HG03571 (cell line): Measurements from ENCODE around the gene CUL4A.
"Not testable (repeated sequence)": the region's sequence is repeated elsewhere in the genome, so short reads cannot be mapped to it uniquely, and the experiment has no call there.

ENCODE experiments used
- ATAC-seq: cut with Tn5 transposase; IDR thresholded peaks from one replicate; pipeline ENCODE4 v1.9.1; 2021; ENCODE audit not compliant: unreplicated experiment

Gene CUL4A

DNA sequence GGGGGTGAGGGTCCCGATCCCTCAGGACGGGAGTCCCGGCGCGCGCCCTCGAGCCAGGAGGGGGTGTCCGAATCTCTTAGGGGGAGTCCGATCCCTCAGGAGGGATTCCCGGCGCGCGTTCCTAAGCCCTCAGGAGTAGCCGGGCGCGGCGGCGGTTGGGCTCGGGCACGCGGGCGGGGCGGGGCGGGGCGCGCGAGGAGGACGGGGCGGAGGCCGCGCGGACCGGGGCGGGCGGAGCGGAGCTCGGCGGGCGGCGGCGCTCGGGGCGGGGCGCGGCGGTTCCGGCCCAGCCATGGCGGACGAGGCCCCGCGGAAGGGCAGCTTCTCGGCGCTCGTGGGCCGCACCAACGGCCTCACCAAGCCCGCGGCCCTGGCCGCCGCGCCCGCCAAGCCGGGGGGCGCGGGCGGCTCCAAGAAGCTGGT is at the start of gene CUL4A:
CUL4A (plus strand) TSS at position 278 of the 423 bp plus-strand sequence; CDS start at position 293, 15 bp downstream.
- peak; percentile 29 for ATAC-seq

DNA sequence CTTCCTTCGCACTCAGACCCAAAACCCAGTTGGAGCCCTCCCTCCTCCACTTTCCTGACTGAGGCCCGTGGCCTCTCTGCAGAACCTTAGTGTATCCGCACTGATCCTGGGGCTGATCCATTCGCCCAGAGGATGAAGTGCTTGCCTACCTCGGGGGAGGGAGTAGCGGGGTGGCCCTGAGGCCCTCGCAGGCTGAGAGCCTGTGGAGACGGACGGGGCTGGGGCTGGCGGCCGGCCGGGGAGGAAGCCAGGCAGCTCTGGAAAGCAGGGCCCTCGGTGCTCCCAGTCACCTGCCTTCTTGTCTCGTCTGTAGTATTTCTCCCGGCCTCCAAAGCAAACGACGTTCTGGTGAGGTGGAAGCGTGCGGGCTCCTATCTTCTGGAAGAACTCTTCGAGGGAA is 49.7 kb upstream of the CUL4A start:
- ATAC-seq: no peak

DNA sequence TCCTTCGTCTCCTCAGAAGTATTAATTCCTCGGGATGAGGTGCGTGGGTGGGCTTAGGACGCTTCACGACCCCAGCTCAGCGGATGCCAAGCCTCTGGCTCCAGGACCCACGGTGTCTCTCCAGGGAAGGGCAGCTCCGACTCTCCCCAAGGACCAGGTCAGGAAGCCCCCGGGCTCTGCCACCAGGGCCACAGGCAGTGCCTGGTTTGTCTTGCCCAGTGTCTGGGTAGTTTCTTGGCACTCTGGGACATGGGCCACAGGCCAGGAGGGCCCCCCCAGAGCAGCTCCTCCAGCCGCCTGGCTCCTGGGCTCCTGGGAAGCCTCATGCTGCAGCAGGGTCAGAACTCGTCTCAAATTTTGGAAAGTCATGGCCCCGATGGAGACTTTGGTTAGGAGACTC is 48.4 kb upstream of the CUL4A start:
- no peak for ATAC-seq

DNA sequence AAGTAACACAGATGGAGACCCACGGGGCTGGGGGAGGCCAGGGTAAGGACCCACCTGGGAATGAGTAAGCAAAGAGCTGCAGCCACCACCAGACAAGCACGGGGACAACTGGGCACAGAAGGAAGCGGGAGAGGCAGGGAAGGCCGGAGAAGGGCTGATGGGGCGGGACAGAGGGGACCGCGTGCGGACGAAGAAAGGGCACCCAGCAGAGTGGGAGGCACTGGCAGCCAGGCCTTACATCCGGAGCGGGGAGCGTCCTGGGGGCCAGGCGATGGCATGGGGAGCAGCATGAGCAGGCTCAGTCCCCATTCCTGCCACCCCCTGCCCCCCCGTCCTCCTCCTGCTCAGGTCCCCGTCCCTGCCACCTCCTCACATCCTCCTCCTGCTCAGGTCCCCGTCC is 48.0 kb upstream of the CUL4A start:
- ATAC-seq: no peak

DNA sequence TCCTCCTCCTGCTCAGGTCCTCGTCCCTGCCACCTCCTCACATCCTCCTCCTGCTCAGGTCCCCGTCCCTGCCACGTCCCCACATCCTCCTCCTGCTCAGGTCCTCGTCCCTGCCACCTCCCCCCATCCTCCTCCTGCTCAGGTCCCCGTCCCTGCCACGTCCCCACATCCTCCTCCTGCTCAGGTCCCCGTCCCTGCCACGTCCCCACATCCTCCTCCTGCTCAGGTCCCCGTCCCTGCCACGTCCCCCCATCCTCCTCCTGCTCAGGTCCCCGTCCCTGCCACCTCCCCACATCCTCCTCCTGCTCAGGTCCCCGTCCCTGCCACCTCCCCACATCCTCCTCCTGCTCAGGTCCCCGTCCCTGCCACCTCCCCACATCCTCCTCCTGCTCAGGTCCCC is 47.4 kb upstream of the CUL4A start:
- not testable (repeated sequence) for ATAC-seq

DNA sequence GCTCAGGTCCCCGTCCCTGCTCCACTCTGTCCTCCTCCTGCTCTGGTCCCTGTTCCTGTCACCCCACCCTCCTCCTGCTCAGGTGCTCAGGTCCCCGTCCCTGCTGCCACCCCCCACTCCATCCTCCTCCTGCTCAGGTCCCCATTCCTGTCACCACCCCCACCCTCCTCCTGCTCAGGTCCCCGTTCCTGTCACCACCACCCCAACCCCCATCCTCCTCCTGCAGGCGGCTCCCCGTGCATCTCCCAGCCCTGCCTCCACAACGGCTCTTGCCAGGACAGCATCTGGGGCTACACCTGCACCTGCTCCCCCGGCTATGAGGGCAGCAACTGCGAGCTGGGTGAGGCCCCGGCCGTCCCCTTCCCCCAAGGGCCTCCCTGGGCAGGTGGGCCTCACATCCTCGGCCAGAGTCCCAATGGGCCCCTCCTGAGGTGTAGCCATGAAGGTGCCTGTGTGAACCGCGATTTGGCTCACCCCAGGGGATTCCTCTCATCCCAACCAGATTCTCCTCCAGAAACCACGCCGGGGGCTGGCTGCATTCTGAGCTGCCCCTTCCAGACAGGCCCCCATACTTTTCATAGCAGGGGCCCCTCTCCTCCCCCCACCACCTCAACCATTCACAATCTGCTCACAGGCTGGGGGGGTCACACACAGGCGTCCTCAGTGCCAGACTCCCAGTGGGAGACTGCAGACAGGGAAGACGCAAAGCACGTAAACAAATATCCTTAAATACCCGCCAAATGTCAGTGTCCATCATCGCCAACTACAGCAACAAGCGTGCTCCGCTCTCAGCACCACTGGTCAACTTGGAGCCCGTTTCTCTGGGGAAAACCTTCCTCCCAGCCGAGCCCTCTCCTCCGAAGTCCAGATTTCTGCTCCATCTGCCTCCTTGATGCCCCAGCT is 46.4 kb upstream of the CUL4A start:
- ATAC-seq: no peak

DNA sequence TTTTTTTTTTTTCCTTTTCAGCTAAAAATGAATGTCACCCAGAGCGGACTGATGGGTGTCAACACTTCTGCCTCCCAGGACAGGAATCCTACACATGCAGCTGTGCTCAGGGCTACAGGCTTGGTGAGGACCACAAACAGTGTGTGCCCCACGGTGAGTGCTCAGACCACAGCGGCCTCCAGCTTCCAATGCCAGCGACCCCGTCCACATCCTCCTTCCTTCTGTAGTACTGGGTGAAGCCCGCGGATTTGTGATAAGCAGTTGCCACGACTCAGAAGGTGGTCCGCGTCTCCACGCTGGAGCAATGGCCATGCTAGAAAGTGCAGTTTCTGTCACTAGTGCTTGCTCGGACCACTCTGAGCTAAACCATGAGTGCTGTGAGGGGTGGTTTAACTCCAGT is 44.9 kb upstream of the CUL4A start:
- no peak for ATAC-seq

DNA sequence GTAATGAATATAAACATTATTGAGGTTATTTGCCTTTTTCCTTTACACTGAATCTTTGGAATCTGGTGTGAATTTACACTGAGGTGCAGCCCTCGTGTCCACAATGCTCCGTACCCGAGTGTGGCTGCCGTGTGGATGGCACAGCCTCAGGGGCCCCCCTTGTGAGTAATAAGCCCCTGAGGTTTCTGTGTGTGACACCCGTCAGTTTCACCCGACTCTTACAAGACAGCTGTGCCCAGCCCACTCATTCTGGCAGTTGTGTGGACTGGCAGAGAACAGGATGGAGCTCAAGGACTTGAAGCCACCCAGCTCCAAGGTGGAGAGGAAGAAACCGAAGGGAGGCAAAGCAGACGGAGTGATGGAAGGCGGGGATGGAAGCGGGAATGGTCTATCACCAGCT is 43.1 kb upstream of the CUL4A start:
- ATAC-seq: no peak

DNA sequence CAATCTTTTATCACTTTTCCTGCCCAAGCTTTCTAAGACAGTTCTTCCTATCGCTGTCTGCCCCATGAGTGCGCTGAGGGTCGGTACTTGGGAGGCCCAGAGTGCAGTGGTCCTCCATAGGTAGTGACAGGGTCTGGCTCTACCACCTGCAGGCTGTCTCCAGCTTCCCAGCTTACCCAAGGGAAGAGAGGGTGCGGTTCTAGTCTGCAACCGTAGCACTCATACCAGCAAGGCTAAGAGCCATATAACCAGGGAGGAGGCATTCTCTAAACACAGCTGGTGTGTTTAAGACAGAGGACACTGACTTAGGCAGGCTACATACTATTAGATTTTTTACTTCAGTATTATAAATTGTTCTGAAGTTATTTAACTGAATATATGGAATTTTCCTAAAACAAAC is 42.7 kb upstream of the CUL4A start:
- ATAC-seq: no peak

DNA sequence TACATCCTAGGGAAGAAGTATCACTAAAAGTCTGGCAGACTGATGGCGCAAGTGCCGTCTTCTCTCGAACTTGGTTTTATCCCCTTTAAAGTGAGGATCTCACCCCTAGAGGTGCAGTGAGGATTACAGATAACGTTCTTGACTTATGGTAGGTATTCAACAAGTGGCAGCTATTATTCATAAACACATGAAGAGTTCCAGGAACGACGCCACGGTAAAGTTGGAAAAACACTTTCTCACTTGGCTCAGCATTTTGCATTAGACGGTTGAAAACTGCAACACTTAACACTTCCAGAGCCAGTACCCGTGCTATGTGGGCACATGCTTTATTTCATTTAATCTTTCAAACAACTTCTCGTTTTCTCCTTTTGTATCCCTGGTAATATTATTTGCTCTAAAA is 42.3 kb upstream of the CUL4A start:
- ATAC-seq: no peak

DNA sequence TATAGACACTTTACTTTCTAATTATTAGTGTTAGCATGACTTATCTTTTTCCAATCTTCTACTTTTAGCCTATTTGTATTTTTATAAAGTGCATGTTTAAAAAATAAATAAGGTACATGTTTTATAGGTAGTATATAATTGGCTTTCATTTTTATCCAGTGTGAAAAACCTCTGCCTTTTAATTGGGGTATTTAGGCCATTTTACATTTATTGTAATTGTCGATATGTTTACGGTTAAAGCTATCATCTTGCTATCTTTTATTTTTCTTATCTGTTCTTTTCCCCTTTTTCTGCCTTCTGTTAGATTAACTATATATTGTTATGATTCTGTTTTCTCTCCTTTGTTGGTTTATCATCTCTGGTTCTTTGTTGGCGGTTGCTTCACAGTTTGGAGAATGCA is 41.8 kb upstream of the CUL4A start:
- no peak for ATAC-seq

DNA sequence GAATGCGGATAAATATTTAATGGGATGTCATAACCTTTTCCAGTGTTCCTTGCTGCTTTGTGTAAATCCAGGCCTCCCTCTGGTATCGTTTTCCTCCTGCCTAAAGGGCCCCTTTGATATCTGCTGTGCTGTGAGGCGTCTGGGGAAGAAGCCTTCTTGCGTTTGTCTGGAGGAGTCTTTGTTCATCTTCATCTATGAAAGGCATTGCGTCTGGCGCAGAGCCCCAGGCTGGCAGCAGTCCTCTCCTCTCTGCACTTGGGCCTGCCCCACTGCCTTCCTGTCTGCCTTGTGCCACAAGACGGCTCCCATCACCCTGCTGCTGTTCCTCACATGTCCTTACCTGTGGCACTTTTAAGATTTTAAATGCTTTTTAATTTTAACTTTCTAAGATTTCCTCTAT is 41.2 kb upstream of the CUL4A start:
- no peak for ATAC-seq

DNA sequence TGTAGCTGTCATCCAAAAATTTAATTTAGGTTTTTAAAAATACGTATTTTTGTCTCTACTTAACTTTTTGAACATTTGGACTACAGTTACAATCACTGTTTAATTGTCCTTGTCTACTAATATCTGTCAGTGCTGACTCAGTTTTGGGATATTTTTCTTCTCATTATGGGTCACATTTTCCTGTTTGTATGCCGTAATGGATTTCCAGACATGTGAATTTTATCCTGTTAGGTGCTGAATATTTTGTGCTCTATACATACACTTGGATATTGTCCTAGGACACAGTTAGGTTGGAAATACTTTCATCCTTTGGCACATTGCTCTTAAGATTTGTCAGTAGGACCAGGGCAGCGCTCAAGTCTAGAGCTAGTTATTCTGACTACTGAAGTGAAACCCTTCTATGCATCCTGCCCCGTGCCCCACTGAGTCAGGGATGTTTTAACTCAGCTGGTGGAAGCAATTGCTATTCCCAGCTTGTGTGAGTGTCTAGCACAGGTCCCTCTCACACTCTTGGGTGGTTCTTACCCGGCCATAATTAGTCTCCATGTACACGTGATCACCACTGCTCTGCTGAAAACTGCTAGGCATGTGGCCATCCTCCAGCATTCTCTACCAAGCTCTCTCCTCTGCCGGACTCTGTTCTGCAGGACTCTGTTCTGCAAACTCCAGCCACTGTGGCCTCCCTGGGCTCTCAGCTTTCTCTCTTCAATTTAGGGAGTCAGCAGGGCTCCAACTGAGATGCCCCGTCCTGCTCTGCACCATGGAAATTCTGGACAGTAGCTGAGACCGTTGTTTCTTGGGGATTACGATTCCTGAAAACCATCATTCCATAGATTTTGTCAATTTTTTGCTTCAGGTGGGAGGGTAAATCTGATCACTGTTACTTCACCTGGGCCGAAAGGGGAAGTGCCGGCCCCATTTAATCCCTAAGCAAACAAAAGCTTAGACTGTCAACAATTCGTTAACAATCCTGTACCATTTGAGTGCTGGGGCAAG is 39.8 kb upstream of the CUL4A start:
- ATAC-seq: no peak

DNA sequence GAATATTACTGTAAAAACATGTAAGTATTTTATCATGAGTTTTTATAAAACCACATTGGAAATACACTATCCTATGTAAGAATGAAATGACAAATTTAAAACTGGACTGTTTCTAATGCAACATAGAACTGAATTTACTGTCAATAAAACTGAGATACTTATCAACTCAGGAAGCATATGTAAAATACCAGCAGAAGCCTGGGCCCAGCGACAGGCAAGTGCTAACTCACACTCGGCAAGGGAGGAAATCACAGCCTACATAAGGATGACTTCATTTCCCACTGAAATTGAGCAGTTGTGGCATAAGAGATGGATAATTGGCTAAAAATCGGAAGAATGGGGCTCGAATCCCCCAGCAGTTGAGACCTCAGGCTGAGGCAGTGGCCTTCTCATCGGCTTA is 38.9 kb upstream of the CUL4A start:
- ATAC-seq: no peak

DNA sequence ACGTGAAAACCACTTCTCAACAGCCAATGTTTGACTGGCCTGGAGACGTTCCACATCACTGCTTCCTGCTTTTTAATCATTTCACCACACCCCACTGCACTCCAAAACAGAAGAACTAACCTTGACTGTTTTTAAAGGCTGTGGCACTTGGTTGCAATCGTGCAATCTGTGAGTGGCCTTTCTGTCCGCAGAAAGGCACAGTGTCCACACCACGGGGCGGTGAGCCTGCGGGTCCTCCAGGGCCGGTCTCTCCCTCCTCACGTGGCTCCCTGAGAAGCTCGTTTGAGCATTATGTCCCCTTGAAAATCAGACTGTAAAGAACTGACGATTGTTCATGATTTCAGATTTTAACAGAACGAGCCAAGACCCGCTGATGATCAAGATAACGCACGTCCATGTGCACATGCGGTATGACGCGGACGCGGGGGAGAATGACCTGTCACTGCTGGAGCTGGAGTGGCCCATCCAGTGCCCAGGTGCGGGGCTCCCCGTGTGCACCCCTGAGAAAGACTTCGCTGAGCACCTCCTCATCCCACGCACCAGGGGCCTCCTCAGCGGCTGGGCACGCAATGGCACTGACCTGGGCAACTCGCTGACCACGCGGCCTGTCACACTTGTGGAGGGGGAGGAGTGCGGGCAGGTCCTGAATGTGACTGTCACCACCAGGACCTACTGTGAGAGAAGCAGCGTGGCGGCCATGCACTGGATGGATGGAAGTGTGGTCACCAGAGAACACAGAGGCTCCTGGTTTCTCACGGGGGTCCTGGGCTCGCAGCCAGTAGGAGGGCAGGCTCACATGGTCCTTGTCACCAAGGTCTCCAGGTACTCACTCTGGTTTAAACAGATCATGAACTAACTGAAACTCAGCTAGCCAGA is 37.9 kb upstream of the CUL4A start:
- ATAC-seq: no peak

DNA sequence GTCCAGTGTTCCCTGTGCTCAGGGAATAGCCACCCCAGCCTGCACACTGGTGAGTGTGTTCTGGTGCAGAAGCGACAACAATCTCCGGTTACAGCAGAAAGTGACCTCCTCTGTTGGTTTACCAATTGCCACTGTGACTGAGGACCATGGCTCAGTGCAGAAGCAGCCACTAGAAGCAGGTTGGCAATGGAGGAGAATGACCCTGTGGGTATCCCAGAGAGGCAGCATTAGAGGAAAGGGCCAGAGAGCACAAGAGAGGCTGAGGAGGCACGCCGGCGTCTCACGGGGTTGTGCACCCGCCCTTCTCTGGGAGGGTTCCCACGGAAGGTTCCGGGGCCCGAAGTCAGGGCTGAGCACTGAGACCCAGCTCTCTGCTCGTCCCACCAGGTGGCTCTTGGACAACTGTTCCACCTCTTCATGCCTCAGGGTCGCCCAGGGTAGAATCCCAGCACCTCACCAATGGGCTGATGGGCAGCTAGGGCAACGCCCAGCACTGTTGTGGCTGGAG is 36.9 kb upstream of the CUL4A start:
- ATAC-seq: no peak

DNA sequence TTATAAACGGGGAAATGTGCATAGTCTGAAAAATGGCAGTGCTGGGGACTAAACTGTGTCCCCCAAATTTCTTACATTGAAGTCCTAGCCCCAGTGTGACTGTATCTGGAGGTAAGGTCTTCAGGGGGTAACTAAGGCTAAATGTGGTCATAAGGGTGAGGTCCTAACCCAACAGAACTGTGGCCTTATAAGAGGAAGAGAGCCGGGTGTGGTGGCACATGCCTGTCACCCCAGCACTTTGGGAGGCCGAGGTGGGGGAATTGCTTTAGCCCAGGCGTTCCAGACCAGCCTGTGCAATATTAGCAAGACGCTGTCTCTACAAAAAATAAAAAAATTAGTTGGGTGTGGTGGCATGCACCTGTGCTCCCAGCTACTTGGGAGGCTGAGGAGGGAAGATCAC is 33.1 kb upstream of the CUL4A start:
- no peak for ATAC-seq

DNA sequence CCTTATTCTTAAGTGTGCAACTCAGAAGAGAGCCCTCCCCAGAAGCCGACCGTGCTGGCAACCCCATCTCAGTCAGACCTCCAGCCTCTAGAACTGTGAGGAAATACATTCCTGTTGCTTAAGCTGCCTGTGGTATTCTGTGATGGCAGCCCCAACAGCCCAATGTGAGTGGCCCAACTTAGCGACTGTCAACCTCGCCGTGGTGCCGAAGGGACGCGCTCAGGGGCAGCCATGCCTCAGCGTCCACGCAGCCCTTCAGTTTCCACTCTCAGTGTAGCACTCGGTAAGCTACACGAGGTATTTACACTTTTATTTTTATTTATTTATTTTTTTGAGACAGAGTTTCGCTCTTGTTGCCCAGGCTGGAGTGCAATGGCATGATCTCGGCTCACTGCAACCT is 32.6 kb upstream of the CUL4A start:
- ATAC-seq: no peak

DNA sequence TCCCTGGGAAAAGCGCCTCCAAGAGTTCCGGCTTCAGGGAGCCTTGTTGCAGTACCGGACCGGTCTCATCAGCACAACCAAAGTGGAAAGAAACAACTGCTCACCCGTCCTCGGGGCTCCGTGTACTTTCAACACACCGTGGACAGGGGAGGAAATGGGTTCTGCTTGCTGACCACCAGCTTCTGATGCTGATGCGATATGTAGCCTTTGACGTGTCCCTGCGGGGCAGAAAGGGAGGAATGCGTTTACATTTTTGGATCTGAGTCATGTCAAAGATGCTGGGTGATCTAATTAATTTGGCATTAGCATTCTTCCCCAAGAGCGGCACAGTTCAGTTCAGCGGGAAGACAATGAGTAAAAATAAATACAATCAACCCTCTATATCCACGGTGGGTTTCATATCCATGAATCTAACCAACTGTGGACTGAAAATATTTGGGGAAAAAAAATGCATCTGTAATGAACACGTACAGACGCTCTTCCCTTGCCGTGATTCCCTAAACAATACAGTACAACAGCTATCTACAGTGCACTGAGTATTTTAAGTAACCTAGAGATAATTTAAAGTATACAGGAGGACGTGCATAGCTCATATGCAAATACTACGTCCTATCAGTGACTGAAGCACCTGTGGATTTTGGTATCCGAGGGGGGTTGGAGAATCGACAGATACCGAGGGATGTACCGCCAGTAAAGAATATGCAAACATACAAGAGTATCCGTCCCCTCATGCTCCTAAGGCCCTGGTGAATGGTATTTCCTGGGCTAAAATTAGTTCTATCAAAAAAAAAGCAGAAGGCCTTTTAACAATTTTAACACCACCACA is 31.1 kb upstream of the CUL4A start:
- ATAC-seq: no peak

DNA sequence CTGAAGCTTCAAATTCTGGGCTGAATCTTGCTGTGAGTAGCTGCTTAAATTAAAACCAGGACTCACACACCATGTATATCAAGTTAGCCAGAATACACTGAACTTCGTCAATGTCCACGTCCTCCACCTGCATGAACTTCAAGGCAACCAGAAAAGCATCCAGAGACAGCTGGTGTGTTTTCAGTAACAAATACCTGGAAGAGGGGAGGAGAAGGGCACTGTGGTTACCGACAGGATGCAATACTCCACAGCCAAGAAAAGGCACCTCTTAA is 30.6 kb upstream of the CUL4A start:
- no peak for ATAC-seq
